WTC11 (cell line): ENCODE results near the gene MANF. TPM values are rescaled to one million over a fixed set of nuclear protein-coding genes. Genes with fewer than 3 reads are reported as not detected.

ENCODE experiments used
- ATAC-seq: fragments of 200-7000 bp; cut with Tn5 transposase; 2 replicates; pipeline ENCODE4 v1.10.0; 2021; ENCODE audit warnings: mild to moderate bottlenecking, moderate library complexity
- CTCF ChIA-PET: fragments of 300-600 bp; sonication (Branson Sonifier 250); formaldehyde crosslinking; loops from one replicate; lab custom pipeline; 2021; ENCODE audit warnings: antibody characterized with exemption; lab: Charles Lee
- POLR2A ChIA-PET: fragments of 350-600 bp; sonication (Branson Sonifier 250); formaldehyde crosslinking; loops from one replicate; lab custom pipeline; 2021; ENCODE audit warnings: antibody characterized with exemption; lab: Charles Lee
- DNase-seq: peaks from one replicate; pipeline ENCODE4 v3.0.0; 2021; ENCODE audit warnings: low spot score
- H3K27ac Mint-ChIP-seq: 2 replicates; pipeline ENCODE4 v1.8.0; 2021; ENCODE audit warnings: mixed read lengths
- H3K27me3 Mint-ChIP-seq: 2 replicates; pipeline ENCODE4 v1.8.0; 2021; ENCODE audit warnings: low read depth, mild to moderate bottlenecking, moderate library complexity, mixed read lengths
- H3K36me3 Mint-ChIP-seq: 2 replicates; pipeline ENCODE4 v1.8.0; 2021; ENCODE audit warnings: mixed read lengths
- H3K4me1 Mint-ChIP-seq: 2 replicates; pipeline ENCODE4 v1.8.0; 2022; ENCODE audit warnings: mixed read lengths
- H3K4me3 Mint-ChIP-seq: 2 replicates; pipeline ENCODE4 v1.8.0; 2021; ENCODE audit warnings: mild to moderate bottlenecking, moderate library complexity, mixed read lengths
- H3K9me3 Mint-ChIP-seq: 2 replicates; pipeline ENCODE4 v1.8.0; 2021; ENCODE audit warnings: mixed read lengths
- ATF6 ChIP-seq: sonication (generic); formaldehyde crosslinking; IDR thresholded peaks from 2 replicates; pipeline ENCODE4 v1.8.1; 2023; ENCODE audit warnings: mild to moderate bottlenecking, missing genetic modification reagents
- ELF4 ChIP-seq: sonication (generic); formaldehyde crosslinking; IDR thresholded peaks from 2 replicates; pipeline ENCODE4 v1.8.1; 2022; ENCODE audit warnings: low read depth, mild to moderate bottlenecking, moderate library complexity, missing genetic modification reagents
- ESRRA ChIP-seq: sonication (generic); formaldehyde crosslinking; IDR thresholded peaks from 2 replicates; pipeline ENCODE4 v1.8.1; 2022; ENCODE audit warnings: mild to moderate bottlenecking, missing genetic modification reagents, borderline replicate concordance
- FOXP4 ChIP-seq: sonication (generic); formaldehyde crosslinking; IDR thresholded peaks from 2 replicates; pipeline ENCODE4 v1.8.0; 2022; ENCODE audit warnings: mild to moderate bottlenecking, missing genetic modification reagents
- HMGA2 ChIP-seq: fragments of 250-450 bp; sonication (Bioruptor Pico); IDR thresholded peaks from 2 replicates; pipeline ENCODE4 v1.4.0; 2021; ENCODE audit warnings: mild to moderate bottlenecking, moderate library complexity
- KAT7 ChIP-seq: sonication (generic); formaldehyde crosslinking; IDR thresholded peaks from 2 replicates; pipeline ENCODE4 v1.8.1; 2023; ENCODE audit warnings: missing genetic modification reagents, mild to moderate bottlenecking, borderline replicate concordance
- MYBL2 ChIP-seq: sonication (generic); formaldehyde crosslinking; IDR thresholded peaks from 2 replicates; pipeline ENCODE4 v1.8.1; 2023; ENCODE audit warnings: mild to moderate bottlenecking, moderate library complexity, missing genetic modification reagents
- NFYB ChIP-seq: sonication (generic); formaldehyde crosslinking; conservative IDR thresholded peaks from 2 replicates; pipeline ENCODE4 v1.8.0; 2022; ENCODE audit warnings: low read depth, missing genetic modification reagents
- OVOL2 ChIP-seq: fragments of 250-450 bp; sonication (Bioruptor Pico); IDR thresholded peaks from 2 replicates; pipeline ENCODE4 v1.9.0; 2021; ENCODE audit warnings: mild to moderate bottlenecking, borderline replicate concordance
- RELA ChIP-seq: sonication (generic); formaldehyde crosslinking; IDR thresholded peaks from 2 replicates; pipeline ENCODE4 v1.8.1; 2022; ENCODE audit warnings: missing genetic modification reagents, mild to moderate bottlenecking, borderline replicate concordance
- TCF7 ChIP-seq: sonication (generic); formaldehyde crosslinking; IDR thresholded peaks from 2 replicates; pipeline ENCODE4 v1.8.0; 2022; ENCODE audit warnings: mild to moderate bottlenecking, low read depth, missing genetic modification reagents, moderate library complexity
- TP53 ChIP-seq: sonication (generic); formaldehyde crosslinking; IDR thresholded peaks from 2 replicates; pipeline ENCODE4 v1.8.1; 2023; ENCODE audit warnings: mild to moderate bottlenecking, missing genetic modification reagents
- ZNF232 ChIP-seq: sonication (generic); formaldehyde crosslinking; IDR thresholded peaks from 2 replicates; pipeline ENCODE4 v1.8.0; 2022; ENCODE audit warnings: mild to moderate bottlenecking, missing genetic modification reagents
- ZNF281 ChIP-seq: sonication (generic); formaldehyde crosslinking; IDR thresholded peaks from 2 replicates; pipeline ENCODE4 v1.8.0; 2023; ENCODE audit warnings: mild to moderate bottlenecking, missing genetic modification reagents
- ZNF671 ChIP-seq: fragments of 250-450 bp; sonication (Bioruptor Pico); IDR thresholded peaks from 2 replicates; pipeline ENCODE4 v1.8.0; 2021; ENCODE audit warnings: mild to moderate bottlenecking
- ZSCAN18 ChIP-seq: fragments of 250-450 bp; sonication (Bioruptor Pico); IDR thresholded peaks from 2 replicates; pipeline ENCODE4 v2.1.2; 2022; ENCODE audit warnings: mild to moderate bottlenecking, moderate library complexity
- total RNA-seq: library from RNA; stranded (reverse); gene quantifications from 3 replicates; pipeline ENCODE4 v1.2.3, GENCODE V29; 2021
- TF ChIP-seq, protein P1 (sequence below): sonication (generic); formaldehyde crosslinking; IDR thresholded peaks from 2 replicates; pipeline ENCODE4 v1.8.0; 2023; ENCODE audit warnings: missing genetic modification reagents, mild to moderate bottlenecking, borderline replicate concordance
- TF ChIP-seq, protein P2 (sequence below): sonication (generic); formaldehyde crosslinking; IDR thresholded peaks from 2 replicates; pipeline ENCODE4 v1.8.0; 2022; ENCODE audit warnings: missing genetic modification reagents
- TF ChIP-seq, protein P3 (sequence below): sonication (generic); formaldehyde crosslinking; IDR thresholded peaks from 2 replicates; pipeline ENCODE4 v1.8.1; 2022; ENCODE audit warnings: missing genetic modification reagents, borderline replicate concordance

Gene MANF
- total RNA-seq, 1 experiment from 2014 or later = 121 TPM

DNA sequence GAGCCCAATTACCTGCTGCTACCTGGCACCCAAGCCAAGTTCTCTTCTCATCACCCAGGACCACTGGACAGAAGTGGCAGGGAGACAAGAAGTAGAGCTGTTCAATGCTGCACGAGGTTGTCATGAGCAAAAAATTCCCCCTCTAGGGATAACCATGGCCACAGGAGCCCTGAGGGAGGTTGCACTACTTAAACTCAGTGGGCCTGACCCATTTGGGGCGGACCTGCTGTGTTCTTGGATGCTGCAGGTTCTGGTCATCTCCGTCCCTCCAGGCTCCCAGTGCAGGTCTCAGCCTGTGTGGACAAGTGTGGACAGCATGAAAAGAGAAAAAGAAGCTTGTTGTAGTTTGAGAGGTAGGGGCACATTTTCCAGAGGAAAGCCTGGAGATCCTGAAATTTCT lies 26.1 kb upstream of the MANF start:
- H3K27me3 Mint-ChIP-seq = no peaks in the 10 kb centered on the region; the same call in 1 of the 2 replicates
- H3K4me3 Mint-ChIP-seq = no peak overlapping the region
- no peaks in the 10 kb centered on the region for H3K36me3 Mint-ChIP-seq
- H3K27ac Mint-ChIP-seq = no peak overlapping the region
- no peaks in the 10 kb centered on the region for H3K4me1 Mint-ChIP-seq
- CTCF ChIA-PET = interaction anchor here (1.4 kb wide), 1 partner anchor 13 kb away, joined by 4 read pairs; no protein-coding TSS in a partner anchor
- DNase-seq = no peak
- no peak for ATAC-seq
- POLR2A ChIA-PET = no interaction called here
- no peaks in the 10 kb centered on the region for H3K9me3 Mint-ChIP-seq
- TF ChIP-seq HMGA2 (CRISPR knock-in tag) (no peak), KAT7 (CRISPR knock-in tag) (no peak), ZNF281 (CRISPR knock-in tag) (no peak), ZNF232 (CRISPR knock-in tag) (no peak), ESRRA (CRISPR knock-in tag) (no peak), ZNF671 (CRISPR knock-in tag) (no peak), MYBL2 (CRISPR knock-in tag) (no peak), RELA (CRISPR knock-in tag) (no peak), ELF4 (CRISPR knock-in tag) (no peak), ZSCAN18 (CRISPR knock-in tag) (no peak), FOXP4 (no peak), TCF7 (CRISPR knock-in tag) (no peak), ATF6 (CRISPR knock-in tag) (no peak), OVOL2 (CRISPR knock-in tag) (no peak), TP53 (no peak), NFYB (CRISPR knock-in tag) (no peak)
- TF ChIP-seq, protein P1, sequence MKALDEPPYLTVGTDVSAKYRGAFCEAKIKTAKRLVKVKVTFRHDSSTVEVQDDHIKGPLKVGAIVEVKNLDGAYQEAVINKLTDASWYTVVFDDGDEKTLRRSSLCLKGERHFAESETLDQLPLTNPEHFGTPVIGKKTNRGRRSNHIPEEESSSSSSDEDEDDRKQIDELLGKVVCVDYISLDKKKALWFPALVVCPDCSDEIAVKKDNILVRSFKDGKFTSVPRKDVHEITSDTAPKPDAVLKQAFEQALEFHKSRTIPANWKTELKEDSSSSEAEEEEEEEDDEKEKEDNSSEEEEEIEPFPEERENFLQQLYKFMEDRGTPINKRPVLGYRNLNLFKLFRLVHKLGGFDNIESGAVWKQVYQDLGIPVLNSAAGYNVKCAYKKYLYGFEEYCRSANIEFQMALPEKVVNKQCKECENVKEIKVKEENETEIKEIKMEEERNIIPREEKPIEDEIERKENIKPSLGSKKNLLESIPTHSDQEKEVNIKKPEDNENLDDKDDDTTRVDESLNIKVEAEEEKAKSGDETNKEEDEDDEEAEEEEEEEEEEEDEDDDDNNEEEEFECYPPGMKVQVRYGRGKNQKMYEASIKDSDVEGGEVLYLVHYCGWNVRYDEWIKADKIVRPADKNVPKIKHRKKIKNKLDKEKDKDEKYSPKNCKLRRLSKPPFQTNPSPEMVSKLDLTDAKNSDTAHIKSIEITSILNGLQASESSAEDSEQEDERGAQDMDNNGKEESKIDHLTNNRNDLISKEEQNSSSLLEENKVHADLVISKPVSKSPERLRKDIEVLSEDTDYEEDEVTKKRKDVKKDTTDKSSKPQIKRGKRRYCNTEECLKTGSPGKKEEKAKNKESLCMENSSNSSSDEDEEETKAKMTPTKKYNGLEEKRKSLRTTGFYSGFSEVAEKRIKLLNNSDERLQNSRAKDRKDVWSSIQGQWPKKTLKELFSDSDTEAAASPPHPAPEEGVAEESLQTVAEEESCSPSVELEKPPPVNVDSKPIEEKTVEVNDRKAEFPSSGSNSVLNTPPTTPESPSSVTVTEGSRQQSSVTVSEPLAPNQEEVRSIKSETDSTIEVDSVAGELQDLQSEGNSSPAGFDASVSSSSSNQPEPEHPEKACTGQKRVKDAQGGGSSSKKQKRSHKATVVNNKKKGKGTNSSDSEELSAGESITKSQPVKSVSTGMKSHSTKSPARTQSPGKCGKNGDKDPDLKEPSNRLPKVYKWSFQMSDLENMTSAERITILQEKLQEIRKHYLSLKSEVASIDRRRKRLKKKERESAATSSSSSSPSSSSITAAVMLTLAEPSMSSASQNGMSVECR (CRISPR knock-in tag) = no peak
- TF ChIP-seq, protein P2, sequence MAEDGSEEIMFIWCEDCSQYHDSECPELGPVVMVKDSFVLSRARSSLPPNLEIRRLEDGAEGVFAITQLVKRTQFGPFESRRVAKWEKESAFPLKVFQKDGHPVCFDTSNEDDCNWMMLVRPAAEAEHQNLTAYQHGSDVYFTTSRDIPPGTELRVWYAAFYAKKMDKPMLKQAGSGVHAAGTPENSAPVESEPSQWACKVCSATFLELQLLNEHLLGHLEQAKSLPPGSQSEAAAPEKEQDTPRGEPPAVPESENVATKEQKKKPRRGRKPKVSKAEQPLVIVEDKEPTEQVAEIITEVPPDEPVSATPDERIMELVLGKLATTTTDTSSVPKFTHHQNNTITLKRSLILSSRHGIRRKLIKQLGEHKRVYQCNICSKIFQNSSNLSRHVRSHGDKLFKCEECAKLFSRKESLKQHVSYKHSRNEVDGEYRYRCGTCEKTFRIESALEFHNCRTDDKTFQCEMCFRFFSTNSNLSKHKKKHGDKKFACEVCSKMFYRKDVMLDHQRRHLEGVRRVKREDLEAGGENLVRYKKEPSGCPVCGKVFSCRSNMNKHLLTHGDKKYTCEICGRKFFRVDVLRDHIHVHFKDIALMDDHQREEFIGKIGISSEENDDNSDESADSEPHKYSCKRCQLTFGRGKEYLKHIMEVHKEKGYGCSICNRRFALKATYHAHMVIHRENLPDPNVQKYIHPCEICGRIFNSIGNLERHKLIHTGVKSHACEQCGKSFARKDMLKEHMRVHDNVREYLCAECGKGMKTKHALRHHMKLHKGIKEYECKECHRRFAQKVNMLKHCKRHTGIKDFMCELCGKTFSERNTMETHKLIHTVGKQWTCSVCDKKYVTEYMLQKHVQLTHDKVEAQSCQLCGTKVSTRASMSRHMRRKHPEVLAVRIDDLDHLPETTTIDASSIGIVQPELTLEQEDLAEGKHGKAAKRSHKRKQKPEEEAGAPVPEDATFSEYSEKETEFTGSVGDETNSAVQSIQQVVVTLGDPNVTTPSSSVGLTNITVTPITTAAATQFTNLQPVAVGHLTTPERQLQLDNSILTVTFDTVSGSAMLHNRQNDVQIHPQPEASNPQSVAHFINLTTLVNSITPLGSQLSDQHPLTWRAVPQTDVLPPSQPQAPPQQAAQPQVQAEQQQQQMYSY (CRISPR knock-in tag) = no peak
- TF ChIP-seq, protein P3, sequence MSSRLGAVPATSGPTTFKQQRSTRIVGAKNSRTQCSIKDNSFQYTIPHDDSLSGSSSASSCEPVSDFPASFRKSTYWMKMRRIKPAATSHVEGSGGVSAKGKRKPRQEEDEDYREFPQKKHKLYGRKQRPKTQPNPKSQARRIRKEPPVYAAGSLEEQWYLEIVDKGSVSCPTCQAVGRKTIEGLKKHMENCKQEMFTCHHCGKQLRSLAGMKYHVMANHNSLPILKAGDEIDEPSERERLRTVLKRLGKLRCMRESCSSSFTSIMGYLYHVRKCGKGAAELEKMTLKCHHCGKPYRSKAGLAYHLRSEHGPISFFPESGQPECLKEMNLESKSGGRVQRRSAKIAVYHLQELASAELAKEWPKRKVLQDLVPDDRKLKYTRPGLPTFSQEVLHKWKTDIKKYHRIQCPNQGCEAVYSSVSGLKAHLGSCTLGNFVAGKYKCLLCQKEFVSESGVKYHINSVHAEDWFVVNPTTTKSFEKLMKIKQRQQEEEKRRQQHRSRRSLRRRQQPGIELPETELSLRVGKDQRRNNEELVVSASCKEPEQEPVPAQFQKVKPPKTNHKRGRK (CRISPR knock-in tag) = no peak
